Camera-type eye (tissue), 1 donor: Measurements from ENCODE around the gene PIEZO1. TPM values are rescaled to one million over a fixed set of nuclear protein-coding genes. Genes with fewer than 3 reads are reported as not detected.

Experiments used
- total RNA-seq: library from RNA; depleted of rRNA; stranded (reverse); fragments of >200 nt; gene quantifications from one replicate; pipeline ENCODE4 v1.2.3, GENCODE V29; 2014

The PIEZO1 gene, protein sequence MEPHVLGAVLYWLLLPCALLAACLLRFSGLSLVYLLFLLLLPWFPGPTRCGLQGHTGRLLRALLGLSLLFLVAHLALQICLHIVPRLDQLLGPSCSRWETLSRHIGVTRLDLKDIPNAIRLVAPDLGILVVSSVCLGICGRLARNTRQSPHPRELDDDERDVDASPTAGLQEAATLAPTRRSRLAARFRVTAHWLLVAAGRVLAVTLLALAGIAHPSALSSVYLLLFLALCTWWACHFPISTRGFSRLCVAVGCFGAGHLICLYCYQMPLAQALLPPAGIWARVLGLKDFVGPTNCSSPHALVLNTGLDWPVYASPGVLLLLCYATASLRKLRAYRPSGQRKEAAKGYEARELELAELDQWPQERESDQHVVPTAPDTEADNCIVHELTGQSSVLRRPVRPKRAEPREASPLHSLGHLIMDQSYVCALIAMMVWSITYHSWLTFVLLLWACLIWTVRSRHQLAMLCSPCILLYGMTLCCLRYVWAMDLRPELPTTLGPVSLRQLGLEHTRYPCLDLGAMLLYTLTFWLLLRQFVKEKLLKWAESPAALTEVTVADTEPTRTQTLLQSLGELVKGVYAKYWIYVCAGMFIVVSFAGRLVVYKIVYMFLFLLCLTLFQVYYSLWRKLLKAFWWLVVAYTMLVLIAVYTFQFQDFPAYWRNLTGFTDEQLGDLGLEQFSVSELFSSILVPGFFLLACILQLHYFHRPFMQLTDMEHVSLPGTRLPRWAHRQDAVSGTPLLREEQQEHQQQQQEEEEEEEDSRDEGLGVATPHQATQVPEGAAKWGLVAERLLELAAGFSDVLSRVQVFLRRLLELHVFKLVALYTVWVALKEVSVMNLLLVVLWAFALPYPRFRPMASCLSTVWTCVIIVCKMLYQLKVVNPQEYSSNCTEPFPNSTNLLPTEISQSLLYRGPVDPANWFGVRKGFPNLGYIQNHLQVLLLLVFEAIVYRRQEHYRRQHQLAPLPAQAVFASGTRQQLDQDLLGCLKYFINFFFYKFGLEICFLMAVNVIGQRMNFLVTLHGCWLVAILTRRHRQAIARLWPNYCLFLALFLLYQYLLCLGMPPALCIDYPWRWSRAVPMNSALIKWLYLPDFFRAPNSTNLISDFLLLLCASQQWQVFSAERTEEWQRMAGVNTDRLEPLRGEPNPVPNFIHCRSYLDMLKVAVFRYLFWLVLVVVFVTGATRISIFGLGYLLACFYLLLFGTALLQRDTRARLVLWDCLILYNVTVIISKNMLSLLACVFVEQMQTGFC (N-terminal part only)
- 61.1 TPM for total RNA-seq

DNA sequence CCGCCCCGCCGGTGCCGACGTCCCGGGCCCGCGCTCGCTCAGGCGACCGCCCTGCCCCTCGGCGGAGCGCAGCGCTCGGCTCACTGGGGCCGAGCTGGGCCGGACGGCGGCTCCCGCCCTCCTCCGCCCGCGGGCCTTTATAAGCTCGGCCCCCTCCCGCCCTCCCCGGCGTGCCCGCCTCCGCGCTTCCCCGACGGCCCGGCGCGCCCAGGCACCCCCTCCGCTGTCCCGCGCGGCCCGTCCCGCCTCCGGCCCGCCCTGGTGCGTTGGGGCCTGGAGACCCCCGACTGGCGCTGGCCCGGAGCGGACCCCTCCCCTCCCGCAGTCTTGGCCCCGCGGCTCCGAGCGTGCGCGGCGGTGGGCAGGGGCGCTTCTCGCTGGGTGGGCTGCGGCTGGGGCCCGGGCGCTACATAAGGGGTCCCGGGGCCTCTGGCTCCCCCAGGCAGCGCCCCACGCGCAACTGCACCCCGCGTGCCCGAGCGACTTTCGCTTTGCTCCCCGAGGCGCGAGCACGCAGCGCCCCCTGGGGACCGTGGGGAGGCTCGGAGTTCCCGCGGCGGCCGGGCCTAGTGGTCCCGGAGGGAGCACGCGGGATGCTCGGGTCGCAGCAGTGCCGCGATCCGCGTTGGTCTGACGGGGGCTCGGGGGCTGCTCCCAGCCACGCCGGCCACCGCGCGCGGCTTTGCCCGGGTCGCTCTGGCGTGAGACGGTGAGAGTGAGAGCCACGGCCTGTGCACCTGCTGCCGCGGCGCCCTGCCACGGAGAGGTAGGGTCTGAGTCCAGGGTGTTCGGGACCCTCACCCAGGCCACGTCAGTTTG lies at the start of gene PIEZO1:
TSS of gene PIEZO1 (minus strand) at position 115 of the 819 bp plus-strand sequence. CDS start 256 bp downstream, outside the sequence.

GRCh38 chr16:88811769-88812512 lies 26.9 kb upstream of the PIEZO1 start, which contains the start of gene APRT:
Gene APRT, minus strand, starts transcription at chr16:88811928. Its CDS starts 29 bp downstream, at chr16:88811899.

GRCh38 chr16:88803264-88803987 lies 18.4 kb upstream of the PIEZO1 start, which contains the start of gene CDT1:
Gene CDT1, plus strand, starts transcription at chr16:88803789. Its CDS starts 43 bp downstream, at chr16:88803832.

GRCh38 chr16:88706229-88706964 lies 78.6 kb downstream of the PIEZO1 start, which contains the start of the genes CTU2 and RNF166:
Gene CTU2, plus strand, starts transcription at chr16:88706503. Its CDS starts 28 bp downstream, at chr16:88706531.
Gene RNF166, minus strand, starts transcription at chr16:88706408. Its CDS starts 83 bp downstream, at chr16:88706325.

DNA sequence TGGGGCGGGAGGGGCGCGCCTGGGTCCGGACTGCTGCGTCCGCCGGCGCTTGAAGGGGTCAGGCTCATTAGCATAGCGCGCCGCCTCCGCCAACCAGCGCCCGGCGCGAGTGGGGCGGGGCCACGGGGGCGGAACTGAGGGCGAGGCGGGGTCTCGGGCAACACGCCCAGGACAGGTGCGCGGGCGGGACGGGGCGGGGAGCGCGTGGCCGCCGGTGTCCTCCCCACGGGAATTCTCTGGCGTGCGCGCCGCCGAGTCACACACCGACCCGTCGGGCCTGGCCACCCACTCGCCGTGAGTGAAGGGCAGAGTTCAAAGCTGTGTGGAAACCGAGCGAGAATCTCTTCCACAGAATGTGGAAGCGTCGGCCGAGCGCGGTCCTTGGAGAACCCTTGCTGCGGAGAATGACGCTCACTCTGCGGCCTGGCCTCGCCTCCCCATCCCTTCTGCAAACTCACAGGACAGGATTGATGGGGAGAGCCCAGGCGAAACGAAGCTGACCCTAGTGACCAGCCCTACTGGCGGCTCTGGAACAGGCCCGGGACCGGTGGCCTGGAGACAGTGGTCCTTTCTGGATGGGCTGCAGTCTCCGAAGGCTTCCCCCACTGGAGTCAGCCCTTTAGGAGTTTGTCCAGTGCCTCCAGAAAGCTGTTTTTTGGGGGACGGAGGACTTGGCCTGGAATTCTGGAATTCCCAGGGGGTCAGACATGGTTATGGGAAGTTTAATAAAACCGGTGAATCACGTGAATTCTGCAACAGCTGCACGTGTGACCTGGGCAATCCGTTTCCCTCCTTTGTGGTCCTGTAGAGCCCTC lies 98.4 kb downstream of the PIEZO1 start, which contains the start of gene SNAI3:
TSS of gene SNAI3 (minus strand) at position 69 of the 815 bp plus-strand sequence. CDS start 101 bp downstream, outside the sequence.

Other genes with a start within 250 kb of the PIEZO1 start
- 30.6 TPM for gene ZC3H18, start 214.8 kb downstream of the PIEZO1 start, total RNA-seq
- not detected for gene IL17C, start 146.6 kb downstream of the PIEZO1 start, total RNA-seq
- gene CYBA, start 134.2 kb downstream of the PIEZO1 start, total RNA-seq = 52.6 TPM
- 22.2 TPM for gene MVD, start 122.1 kb downstream of the PIEZO1 start, total RNA-seq
- 1.4 TPM for gene SNAI3, start 98.7 kb downstream of the PIEZO1 start, total RNA-seq
- gene RNF166, start 78.8 kb downstream of the PIEZO1 start, total RNA-seq = 15.6 TPM
- gene CTU2, start 78.7 kb downstream of the PIEZO1 start, total RNA-seq = 8.7 TPM
- gene CDT1, start 18.6 kb upstream of the PIEZO1 start, total RNA-seq = 7.9 TPM
- gene APRT, start 26.7 kb upstream of the PIEZO1 start, total RNA-seq = 33.9 TPM
- gene GALNS, start 71.7 kb upstream of the PIEZO1 start, total RNA-seq = 24.5 TPM
- gene TRAPPC2L, start 71.9 kb upstream of the PIEZO1 start, total RNA-seq = 25.8 TPM
- 0.38 TPM for gene PABPN1L, start 81.4 kb upstream of the PIEZO1 start, total RNA-seq
- gene CBFA2T3, start 192.0 kb upstream of the PIEZO1 start, total RNA-seq = 5.6 TPM